NCI-H2227 treated with DMSO at 0.1 percent for 48 hours (cell line): Measurements from ENCODE around the gene CSH1.
"Not testable (repeated sequence)": the region's sequence is repeated elsewhere in the genome, so short reads cannot be mapped to it uniquely, and the experiment has no call there.

Source experiments
- DNase-seq: peaks from one replicate; lab custom pipeline; 2025; lab: John Stamatoyannopoulos, UW

CSH1 gene

DNA sequence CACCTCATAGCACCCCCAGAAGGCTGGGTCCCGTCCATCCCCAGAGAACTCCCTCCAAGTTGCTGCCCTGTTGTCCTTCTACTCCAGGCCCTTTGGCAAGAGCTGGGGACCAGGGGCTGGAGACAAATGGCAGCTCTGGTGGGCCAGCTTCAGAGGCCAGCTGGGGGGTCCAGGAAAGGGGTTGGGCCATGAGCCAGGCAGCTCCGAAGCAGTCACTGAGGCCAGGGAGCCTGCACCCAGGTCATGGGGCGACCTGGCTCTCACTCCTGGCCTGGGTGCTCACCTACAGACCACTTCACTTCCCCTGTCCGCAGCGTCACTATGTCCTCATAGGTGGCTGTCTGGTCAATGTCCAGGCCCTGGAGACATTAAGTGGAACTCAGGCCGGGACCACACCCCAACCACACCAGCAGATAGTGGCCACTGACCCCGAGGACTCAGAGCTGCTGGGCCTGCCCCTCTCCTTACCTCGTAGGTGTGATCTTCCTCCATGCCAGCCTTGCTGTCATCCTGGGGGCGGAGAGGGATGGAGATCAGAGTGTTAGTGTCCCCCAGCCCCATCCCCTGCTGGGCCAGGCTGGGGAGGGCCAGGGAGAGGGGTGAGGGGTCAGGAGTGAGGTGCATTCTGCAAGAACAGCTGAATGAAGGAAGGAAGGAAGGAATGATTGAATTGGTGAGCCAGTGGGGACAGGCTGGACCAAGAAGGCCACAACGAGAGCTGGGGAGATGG is 32.8 kb upstream of the CSH1 start:
- no peak for DNase-seq

DNA sequence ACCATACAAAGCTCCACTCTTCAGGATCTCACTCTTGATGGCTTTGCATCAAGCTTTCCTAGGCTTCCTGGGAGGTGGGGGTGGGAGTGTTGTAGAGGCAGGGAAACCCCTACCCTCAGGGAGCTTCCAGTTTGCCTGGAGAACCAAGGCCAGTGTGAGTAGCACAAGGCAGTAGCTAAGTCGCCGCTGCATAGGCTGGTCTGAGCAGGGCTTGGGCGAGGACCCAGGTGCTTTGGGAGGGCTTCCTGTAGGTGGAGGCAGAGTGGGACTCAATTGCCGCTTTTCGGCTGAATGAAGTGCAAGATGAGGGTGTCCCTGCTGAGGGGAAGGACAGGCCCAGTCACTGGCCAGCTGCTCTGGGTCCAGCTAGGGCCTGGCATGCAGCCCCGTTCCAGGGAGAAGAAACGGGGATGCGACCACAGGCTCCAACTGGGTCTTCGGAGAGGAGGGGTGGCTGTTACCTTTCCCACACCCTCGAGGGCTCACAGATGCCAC is 31.8 kb upstream of the CSH1 start:
- DNase-seq, result no peak

DNA sequence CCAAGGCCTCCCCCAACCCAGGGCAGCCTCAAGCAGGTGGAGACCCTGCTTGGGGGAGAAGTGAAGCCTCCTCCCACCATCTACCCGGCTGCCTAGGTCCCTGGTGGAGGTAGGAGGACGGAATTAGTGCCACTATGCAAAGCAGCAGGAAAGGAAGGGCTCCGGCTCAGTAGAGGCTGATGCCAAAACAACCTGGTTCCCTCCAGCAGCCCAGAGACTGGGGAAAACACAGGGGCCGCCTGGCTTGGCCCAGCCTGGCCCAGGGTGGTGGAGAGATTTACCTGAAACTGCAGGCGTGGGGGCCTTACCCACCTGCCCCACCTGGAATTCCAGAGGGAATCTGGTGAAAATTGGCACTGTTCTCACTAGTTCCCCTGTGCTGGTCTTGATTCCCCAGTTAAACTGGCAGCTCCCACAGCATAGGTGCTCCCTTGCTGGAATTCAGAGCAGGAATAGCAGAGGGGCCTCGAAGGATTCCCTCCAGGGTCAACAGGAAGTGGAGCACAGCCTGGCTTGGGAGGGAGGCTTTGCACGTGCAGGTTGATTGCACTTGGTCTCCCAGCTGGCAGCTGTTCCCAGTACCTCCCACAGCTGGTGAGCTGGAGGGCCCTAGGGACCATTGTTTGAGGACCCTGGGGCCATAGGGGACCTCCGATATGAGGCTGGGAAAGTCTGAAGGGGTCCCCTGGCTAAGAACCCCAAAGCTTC is 31.2 kb upstream of the CSH1 start:
- DNase-seq, result no peak

- no peak for DNase-seq
Measured at GRCh38 chr17:63926164-63926563, 29.8 kb upstream of the CSH1 start.

DNA sequence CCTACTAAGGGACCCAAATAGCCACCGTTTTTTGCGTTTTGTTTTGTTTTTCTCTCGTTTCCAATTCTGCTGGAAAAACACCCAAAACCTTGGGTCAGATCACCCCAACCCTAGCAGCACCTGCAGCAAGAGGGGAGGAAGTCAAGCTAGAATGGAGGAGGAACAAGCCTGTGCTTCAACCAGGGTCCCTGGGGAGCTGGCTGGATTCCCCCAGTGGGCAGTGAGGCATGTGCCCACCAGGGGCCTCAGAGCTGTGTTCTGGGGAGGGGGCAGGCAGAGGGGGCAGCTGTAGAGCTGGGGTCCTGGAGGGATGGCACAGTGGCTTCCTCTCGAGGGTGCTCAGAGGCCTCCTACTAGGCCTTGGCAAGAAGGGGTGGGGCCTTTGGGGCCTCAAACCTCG is 29.2 kb upstream of the CSH1 start:
- no peak for DNase-seq

GRCh38 chr17:63922402-63922801 is 26.0 kb upstream of the CSH1 start:
- DNase-seq, result not testable (repeated sequence)

DNA sequence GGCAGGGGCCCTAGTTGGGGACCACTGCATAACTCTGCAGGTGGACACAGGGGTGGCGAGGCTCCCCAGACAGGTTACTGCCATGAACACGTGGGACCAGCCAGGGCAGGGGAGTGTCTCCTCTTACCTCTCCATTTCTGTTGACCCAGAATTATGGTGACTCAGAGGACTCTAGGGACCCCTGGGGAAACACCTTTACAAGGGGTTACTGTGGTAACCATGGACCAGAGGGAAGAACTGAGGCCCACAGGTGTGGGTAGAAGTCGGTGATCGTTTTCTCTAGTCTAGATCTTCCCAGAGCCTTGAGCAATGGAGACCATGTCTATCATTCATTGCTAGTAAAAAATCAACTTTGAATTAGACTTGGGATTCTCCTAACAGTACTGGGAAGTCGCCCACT is 24.4 kb upstream of the CSH1 start:
- DNase-seq, result not testable (repeated sequence)

- DNase-seq, result not testable (repeated sequence)
Measured at GRCh38 chr17:63920050-63920449, 23.7 kb upstream of the CSH1 start.

DNA sequence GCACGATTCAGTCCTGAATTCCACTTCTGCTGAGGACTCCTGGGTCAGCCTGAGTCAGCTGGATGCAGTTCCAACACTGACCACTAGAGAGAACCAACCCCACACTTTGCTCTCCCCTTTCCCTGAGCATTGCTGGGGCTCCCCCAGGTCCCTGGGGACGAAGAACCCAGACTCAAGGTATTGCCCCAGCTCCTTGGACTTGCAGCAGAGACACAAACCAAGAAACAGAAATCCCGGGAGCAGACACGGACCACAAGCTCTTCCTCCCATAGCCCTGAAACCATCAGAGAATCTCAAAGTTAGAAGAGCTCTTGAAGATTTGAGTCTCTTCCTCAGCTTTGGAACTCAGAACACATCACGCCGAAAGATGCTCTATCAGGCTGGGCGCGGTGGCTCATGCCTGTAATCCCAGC is 22.9 kb upstream of the CSH1 start:
- peak; percentile 2 for DNase-seq

- DNase-seq, result not testable (repeated sequence)
Measured at GRCh38 chr17:63918789-63919305, 22.5 kb upstream of the CSH1 start, which contains the start of gene GH1. GH1 (minus strand) TSS chr17:63918839; CDS start chr17:63918776, 63 bp downstream.

- DNase-seq, result no peak
Measured at GRCh38 chr17:63918305-63918704, 21.9 kb upstream of the CSH1 start.

- no peak for DNase-seq
Measured at GRCh38 chr17:63917646-63918045, 21.3 kb upstream of the CSH1 start.

- not testable (repeated sequence) for DNase-seq
Measured at GRCh38 chr17:63917206-63917605, 20.8 kb upstream of the CSH1 start.

- no peak for DNase-seq
Measured at GRCh38 chr17:63916566-63917185, 20.3 kb upstream of the CSH1 start.

DNA sequence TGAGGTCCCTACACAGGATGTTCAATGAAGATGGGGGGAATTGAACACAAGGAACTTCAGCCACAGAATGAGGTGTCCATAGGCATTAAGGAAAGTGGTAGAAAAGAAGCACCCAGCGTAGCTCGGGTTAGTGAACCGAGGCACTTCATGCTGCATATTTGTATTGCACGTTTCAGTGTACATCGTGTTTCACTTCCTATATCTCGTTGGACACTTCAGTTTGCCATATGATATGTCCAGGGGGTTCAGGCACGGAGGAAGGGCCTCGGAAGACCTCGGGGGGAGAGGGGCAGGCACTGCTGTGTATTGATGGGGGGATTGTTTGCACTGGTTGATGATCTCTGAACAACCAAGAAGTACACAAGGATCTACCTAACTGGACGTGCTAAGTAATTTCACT is 19.4 kb upstream of the CSH1 start:
- DNase-seq, result not testable (repeated sequence)

DNA sequence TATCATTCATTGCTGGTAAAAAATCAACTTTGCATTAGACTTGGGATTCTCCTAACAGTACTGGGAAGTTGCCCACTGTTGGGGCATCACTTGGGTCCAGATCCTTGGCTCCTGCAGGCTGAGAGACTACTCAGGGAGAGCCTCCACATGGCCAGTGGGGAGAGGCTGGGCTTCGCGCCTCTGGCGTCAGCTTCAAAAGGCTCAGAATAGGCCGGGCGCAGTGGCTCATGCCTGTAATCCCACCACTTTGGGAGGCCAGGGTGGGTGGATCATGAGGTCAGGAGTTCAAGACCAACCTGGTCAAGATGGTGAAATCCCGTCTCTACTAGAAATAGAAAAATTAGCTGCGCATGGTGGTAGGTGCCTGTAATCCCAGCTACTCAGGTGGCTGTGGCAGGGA is 18.1 kb upstream of the CSH1 start:
- no peak for DNase-seq

DNA sequence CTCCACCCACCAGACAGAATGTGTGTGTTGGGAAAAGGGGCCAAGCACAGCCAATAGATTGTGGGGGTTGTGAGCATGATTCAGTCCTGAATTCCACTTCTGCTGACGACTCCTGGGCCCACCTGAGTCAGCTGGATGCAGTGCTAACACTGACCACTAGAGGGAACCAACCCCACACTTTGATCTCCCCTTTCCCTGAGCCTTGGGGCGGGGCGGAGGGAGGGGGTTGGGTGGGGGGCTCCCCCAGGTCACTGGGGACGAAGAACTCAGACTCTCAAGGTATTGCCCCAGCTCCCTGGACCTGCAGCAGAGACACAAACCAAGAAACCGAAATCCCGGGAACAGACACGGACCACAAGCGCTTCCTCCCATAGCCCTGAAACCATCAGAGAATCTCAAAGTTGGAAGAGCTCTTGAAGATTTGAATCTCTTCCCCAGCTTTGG is 15.3 kb upstream of the CSH1 start:
- peak; percentile 11 for DNase-seq

GRCh38 chr17:63911041-63911635 is 14.8 kb upstream of the CSH1 start, which contains the start of gene CSHL1:
CSHL1 (minus strand) TSS chr17:63911258; CDS start chr17:63911196, 62 bp downstream.
- DNase-seq, result no peak

- DNase-seq, result no peak
Measured at GRCh38 chr17:63910096-63910495, 13.7 kb upstream of the CSH1 start.

DNA sequence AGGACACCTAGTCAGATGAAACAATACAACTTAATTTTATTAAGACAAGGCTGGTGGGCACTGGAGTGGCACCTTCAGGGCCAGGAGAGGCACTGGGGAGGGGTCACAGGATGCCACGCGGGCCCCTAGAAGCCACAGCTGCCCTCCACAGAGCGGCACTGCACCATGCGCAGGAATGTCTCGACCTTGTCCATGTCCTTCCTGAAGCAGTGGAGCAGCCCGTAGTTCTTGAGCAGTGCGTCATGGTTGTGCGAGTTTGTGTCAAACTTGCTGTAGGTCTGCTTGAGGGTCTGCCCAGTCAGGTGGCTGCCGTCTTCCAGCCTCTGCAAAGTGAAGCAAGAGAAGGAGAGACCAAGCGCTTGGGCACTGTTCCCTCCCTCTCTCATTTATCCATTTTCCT is 13.2 kb upstream of the CSH1 start:
- not testable (repeated sequence) for DNase-seq

GRCh38 chr17:63907161-63907778 is 10.9 kb upstream of the CSH1 start:
- DNase-seq, result not testable (repeated sequence)
